ENCODE results near the gene GRAP2.
"Not testable (repeated sequence)": the region's sequence is repeated elsewhere in the genome, so short reads cannot be mapped to it uniquely, and the experiment has no call there.

The GRAP2 gene

DNA sequence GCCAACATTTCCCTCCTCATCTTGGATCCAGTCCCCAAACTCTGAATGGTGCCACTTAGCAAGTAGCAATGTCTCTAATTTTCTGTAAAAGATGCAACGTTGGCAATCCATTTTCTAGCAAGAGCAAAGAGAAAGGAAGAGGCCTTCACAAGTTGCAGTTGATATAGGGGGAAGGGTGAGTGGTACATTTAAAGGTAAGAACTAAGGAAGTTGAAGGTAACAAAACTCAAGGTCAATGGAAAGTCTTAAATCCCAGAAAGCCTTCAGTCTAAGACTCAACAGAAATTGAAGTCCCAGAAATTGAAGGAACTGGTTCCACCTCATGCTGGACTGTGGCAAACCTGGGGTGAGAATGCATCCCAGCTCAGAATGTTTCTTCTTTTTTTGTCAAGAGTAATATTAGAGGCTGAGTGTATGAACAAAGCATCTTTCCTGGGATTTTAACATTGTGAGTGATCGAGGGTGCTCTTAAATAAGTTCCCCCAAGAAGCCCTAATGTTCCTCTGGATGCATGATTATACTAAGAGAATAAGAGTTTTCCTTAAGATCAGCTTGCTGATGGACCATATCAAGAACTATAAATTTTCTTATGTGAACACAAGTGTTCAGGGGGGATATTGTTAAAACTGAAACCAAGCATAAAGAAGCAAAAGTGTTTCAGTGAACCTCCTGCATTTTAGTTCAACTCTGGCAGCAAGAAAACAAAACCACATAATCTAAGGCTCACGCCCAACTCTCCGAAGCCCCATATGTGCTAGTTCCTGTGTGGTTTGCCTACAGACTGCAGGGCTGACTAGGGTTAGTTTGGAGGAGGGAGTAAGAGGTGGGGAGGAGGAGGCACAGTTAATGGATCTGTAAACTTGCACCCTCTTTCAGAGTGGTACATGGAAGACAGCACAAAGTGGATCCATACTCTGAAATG lies at the start of gene GRAP2:
TSS of gene GRAP2 (plus strand) at position 779 of the 922 bp plus-strand sequence. CDS start 46,023 bp downstream, outside the sequence.
- no peak for DNase-seq (ENCODE audit: low read depth in 2 of 2)

DNA sequence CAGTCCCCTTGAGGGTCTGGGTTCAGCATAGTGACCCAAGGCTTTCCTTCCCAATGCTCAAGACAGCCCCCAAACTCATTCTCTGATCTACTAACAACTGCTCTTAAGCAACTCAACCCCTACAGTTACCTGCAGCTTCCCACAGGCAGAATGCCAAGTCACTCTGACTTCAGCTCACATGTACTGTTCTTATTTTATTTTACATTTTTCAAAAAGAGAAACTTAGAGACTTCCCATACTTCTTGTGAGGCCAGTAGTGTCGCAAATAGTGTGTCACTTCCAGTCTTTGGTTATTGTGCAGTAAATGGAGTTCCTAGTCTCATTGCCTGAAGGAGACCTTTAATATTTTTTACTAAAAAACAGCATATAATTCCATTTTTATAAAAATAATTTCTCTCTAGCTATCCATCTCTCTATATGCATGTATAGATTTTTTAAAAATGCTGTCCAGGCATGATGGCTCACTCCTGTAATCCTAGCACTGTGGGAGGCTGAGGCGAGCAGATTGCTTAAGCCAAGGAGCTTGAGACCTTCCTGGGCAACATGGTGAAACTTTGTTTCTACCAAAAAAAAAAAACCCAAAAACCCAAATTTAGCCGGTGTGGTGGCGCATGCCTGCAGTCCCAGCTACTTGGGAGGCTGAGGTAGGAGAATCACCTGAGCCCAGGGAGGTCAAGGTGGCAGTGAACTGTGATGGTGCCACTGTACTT lies 49.1 kb upstream of the GRAP2 start:
- no peak for DNase-seq (ENCODE audit: low read depth in 2 of 2)

DNA sequence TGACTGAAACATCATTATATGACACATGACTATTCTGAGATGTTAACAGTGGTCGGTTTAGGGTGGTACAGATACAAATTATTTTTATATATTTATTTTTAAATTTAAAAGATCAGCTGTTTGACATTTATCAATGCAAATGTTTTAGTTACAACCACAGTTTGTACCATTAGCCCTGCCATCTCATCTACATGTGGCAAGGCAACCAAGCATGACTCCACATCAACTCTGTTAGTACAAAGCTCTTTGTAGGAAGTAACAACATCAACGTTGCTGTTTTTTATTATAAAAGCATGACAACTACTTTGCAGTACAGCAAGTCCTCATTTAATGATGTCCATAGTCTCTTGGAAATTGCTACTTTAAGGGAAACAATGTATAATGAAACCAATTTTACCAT lies 48.1 kb upstream of the GRAP2 start:
- no peak for DNase-seq (ENCODE audit: low read depth in 2 of 2)

DNA sequence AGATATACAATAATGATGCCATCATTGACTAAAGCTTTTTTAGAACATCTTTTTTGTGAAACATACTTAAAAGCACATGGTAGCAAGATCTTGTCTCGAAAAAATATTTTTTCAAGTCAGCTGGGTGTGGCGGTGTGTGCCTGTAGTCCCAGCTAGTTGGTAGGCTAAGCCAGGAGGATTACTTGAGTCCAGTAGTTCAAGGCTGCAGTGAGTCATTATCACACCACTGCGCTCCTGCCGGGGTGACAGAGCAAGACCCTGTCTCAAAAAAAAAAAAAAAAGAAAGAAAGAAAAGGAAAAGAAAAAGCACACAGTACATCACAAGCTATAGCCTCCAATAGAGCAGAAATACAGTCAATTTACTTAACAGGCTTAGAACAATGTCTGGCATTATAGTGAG lies 44.3 kb upstream of the GRAP2 start:
- DNase-seq (ENCODE audit: low read depth in 2 of 2): no peak

DNA sequence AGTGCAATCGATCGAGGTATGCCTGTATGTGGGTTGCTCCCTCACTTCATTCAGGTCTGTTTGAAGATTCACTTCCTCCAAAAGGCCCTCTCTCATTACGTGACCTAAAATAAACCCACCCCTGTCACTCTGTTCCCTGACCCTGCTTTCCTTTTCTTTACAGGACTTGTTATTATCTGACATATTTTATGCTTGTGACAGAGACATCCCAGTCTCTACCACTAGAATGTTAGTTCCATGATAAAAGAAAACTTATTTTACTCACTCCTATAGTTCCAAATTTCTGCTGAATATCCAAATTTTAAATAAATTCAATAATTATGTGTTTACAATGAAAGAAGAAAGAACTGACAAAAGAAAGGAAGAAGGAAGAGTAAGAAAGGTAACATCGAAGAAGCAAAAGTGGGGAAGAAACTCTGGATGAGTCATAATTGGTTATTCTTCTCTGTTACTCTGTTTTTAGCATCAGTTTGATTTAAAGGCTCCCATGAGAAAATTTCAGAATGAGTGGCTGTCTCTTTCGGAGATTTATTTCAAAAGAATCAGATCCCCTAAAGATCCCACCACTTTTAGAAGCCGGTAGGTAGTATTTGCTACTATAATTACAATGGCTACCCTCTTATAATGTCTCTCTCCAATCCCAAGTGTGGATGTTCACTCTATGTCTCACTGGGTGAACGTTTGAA lies 40.8 kb upstream of the GRAP2 start:
- DNase-seq (ENCODE audit: low read depth in 2 of 2): no peak

DNA sequence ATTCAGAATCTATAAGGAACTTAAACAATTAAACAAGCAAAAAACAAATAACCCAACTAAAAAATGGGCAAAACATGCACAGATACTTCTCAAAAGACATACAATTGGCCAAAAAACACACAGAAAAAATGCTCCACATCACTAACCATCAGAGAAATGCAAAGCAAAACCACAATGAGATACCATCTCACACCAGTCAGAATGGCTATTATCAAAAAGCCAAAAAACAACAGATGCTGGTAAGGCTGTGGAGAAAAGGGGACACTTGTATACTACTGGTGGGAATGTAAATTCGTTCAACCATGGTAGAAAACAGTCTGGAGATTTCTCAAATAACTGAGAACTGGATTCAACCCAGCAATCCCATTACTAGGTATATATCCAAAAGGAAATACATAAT lies 32.1 kb upstream of the GRAP2 start:
- no peak for DNase-seq (ENCODE audit: low read depth in 2 of 2)

DNA sequence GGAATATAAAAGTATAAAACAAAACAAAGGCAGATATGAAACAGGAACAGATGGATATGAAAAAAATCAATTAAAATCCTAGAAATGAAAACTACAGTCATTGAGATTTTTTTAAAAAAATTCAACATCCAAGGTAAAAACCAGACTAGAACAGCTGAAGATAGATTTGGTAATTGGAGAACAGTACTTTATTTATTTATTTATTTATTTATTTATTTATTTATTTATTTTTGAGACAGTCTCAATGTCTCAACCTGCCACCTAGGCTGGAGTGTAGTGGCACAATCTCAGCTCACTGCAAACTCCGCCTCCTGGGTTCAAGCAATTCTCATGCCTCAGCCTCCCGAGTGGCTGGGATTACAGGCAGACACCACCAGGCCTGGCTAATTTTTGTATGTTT lies 31.1 kb upstream of the GRAP2 start:
- DNase-seq (ENCODE audit: low read depth in 2 of 2): not testable (repeated sequence)

DNA sequence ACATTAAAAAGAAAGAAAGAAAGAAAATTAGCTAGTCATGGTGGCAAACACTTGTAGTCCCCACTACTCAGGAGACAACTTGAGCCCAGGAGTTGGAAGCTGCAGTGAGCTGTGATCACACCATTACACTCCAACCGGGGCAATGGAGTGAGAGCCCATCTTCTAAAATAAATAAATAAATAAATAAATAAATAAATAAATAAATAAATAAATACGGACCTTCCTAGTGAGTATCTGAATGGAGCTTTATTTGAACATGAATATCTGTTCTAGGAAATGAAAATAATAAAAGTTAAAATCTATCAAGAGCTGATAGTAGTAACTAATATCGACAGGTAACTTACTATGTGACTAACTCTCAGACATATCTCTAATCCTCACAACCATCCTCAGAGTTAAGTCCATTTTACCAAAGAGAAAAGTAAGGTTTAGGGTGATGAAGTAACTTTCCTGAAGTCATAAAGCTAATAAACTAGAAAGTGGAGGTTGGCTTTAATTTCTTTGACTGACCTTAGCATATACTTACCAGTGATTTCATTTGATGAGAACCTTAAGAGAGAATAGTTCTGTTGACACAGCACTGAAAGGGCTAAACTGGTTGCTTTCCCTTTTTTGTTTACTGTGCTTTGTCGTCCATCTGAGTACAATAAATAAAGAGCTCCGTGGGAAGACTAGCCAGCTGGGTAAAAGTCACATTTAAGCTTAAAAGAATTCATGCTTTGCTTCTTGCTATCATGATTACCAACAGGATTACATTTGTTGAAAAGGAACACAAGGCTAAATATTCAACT lies 29.7 kb upstream of the GRAP2 start:
- no peak for DNase-seq (ENCODE audit: low read depth in 2 of 2)

DNA sequence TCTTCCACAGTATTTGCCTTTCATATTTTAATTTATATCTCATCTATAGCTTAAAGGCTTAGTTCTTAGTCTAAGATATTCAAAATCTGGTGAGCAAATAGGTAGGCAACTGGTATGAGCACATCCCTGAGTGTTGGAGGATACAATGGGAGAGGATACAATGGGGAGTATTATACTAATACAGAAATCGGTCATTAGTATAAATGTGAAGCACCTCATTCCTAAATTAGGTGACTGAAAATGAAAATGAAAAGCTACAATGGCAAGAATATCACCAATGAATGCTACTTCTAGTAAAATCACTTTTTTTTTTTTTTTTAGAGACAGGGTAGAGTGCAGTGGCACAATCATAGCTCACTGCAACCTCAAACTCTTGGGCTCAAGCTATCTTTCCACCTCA lies 28.3 kb upstream of the GRAP2 start:
- DNase-seq (ENCODE audit: low read depth in 2 of 2): no peak

DNA sequence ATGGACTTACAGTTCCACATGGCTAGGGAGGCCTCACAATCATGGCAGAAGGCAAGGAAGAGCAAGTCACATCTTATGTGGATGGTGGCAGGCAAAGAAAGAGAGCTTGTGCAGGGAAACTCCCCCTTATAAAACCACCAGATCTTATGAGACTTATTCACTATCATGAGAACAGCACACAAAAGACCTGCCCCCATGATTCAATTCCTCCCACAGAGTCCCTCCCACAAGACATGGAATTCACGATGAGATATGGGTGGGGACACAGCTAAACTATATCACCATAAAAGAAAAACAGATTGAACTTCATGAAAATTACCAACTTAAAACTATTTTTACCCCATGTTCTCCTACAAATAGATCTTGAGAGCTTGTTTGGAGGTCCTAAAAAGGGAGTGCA lies 26.9 kb upstream of the GRAP2 start:
- DNase-seq (ENCODE audit: low read depth in 2 of 2): no peak

DNA sequence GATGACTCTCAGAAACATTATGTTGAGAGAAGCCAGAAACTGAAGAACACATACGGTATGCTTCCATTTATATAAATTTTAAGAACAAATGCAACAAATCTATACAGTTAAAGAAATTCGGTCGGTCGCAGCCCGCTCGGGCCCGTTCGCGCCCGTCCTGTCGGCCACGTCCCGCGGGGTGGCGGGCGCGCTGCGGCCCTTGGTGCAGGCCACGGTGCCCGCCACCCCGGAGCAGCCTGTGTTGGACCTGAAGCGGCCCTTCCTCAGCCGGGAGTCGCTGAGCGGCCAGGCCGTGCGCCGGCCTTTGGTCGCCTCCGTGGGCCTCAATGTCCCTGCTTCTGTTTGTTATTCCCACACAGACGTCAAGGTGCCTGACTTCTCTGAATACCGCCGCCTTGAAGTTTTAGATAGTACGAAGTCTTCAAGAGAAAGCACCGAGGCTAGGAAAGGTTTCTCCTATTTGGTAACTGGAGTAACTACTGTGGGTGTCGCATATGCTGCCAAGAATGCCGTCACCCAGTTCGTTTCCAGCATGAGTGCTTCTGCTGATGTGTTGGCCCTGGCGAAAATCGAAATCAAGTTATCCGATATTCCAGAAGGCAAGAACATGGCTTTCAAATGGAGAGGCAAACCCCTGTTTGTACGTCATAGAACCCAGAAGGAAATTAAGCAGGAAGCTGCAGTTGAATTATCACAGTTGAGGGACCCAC lies 25.6 kb upstream of the GRAP2 start:
- not testable (repeated sequence) for DNase-seq (ENCODE audit: low read depth in 2 of 2)

DNA sequence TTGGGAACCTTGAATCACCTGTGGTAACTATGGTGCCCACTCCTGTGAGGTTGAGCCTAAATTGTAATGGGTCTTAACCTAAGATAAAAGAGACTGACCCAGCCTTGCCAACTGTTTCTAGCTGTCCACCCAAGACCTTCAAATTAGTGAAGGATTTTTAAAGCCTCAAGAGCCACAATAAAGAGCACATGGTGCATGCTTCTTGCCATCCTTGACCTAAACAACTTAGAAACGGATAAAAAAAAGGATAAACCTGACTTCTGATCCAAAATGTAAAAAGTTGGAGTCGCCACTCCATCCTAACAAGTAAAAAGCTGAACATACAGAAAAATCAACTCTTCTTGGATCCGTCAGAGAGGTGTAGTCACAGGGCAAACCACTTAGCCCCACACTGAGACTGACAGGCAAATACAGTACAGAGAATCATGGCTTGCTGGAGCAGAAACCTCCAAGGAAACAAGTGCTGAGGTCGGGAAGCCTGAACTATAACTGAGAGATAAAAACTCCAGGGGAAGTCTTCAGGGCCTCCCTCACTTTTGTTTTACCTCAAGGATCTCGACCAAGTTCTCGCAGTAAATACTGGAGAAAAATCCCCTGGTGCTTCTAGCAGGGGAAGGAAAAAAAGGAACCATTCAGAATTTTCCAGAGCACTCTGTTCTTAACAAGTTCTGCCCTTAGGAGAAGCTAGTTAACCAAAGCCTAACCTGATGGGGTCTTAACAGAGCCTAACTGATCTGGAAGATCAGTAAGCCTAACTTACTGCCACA lies 23.6 kb upstream of the GRAP2 start:
- no peak for DNase-seq (ENCODE audit: low read depth in 2 of 2)

DNA sequence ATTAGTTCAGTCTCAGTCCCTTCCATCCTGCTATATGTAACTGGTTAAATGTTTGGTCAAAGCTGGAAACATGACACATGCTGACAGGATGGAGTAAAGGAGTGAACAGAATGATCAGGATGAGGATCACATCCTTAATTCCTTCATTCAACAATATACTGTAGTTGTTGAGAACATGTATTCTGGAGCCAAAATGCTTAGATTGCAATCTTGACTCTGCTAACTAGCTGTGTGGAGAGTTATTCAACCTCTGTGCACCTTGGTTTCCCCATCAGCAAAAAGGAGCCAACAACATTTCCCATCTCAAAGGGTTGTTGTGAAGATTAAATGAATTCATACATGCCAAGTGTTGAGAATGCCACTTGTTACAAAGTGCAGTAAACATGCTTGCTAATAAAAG lies 20.2 kb upstream of the GRAP2 start:
- DNase-seq (ENCODE audit: low read depth in 2 of 2): no peak

DNA sequence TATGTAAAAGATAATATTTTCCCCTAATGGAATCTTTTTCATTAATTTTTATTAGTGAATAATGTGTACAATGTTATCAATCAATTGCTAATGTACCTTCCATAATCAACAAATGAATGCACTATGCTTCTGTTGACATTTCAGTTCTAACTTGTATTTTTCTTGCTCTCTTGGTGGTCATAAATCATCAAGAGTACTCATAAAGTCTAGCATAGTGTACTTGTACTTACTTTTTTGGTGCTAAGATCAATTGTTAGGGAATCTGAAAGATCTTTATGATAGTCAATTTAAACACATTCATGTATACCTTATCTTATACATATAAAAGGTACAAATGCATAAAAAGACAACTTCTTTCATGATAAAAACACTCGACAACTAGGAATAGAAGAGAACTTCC lies 17.8 kb upstream of the GRAP2 start:
- DNase-seq (ENCODE audit: low read depth in 2 of 2): no peak

DNA sequence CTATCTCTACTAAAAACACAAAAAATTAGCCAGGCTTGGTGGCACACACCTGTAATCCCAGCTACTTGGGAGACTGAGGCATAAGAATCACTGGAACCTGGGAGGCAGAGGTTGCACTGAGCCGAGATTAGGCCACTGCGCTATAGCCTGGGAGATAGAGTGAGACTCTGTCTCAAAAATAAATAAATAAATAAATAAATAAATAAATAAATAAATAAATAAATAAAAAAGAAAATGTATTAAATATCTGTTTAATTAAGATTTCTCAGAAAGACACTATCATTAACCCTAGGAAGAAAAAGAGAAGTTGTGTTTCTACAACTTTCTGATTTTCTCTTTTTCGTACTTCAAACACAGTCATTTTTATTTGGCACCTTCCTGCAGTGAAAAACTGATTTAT lies 11.0 kb upstream of the GRAP2 start:
- DNase-seq (ENCODE audit: low read depth in 2 of 2): not testable (repeated sequence)

DNA sequence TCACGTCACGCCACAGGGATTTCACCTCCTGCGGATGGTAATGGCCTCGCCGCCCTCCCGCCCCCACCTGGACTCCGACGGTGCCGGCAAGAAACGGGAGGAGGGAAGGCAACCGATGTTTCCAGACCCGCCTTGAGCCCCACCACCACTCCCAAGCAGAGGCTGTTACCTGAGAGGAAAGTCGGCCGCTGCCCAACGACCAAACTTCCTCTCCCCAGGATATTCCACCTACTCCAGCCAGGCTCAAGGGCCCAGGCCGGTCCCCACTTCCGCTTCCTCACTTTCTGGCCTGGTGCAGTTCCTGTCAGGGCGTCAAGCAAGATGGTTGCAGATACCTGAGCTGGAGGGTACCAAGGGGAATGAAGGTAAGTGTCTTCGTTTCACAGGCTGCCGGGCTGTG lies 7.4 kb upstream of the GRAP2 start, which contains the start of gene ENTHD1:
TSS of gene ENTHD1 (minus strand) at position 235 of the 400 bp plus-strand sequence. CDS start 6,012 bp downstream, outside the sequence.
- no peak for DNase-seq (ENCODE audit: low read depth in 2 of 2)

DNA sequence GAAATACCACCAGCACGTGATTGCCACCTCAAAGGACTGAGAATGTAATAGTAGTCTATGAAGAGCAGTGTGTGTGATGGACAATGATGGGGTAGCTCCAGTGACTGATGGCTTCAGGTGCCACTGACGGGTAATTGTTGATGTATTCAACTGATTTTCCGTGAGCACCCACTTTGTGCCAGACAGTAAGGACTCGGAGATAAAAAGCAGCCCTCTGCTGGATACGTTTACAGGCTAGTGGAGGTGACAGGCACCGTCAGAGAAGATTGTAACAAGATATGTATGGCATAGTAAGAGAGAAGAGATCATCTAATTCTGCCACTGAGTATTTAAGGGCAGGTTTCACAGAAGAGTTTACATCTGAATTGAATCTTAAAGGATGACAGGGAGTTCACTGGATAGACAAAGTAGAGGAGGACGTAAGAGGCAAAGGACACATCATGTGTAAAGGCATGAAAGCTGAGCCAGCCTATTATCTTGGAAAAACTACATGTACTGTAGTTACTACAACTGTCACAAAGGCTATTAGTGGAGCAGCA lies 6.3 kb upstream of the GRAP2 start:
- no peak for DNase-seq (ENCODE audit: low read depth in 2 of 2)

DNA sequence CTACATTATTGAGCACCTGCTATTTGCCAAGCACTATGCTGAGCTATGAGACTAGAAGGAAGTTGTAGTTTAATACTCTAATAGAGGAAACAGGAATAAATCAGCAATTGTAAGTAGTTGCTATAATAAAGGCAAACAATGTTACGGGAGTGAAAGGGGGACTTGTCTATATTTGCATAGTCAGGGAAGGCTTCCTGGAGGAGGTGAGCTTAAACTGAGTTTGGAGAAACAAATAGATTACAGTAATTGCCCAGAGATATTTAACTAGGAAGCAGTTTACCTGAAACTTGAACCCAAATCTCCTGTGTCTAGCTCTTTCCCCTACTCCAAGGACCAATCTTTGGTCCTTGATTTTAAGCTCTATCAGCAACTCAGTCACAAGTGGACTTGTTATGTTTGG lies 5.2 kb upstream of the GRAP2 start:
- DNase-seq (ENCODE audit: low read depth in 2 of 2): no peak

DNA sequence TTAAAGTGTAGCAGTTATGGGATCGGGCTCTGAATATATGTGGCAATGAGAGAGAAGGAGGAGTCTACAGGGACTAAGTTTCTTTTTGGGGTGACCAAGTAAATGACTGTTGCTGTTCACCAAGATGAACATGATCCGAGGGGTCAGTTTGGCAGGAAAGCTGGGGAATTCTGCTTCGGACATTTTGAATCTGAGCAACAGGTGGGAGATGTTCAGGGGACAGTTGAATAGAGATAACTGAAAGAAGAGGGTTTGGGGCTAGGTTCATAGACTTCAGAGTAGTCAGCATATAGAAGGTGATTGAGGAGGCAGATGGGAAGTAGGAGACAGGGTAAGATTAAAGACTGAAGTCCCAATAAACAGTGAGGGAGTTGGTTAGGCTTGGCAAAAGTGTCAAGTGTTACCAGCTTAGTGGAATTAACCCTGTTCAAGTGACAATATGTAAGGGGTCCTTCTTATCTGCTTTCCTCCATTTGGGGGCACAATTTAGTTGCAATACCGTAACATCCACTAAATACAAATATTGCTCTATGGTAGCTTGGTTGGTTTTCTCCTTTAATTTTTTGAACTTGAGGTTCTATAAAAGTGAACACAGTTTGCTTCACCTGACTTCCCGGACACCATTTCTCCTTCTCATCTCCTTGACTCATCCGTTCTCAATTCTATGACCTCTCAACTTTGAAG lies 4.4 kb upstream of the GRAP2 start:
- DNase-seq (ENCODE audit: low read depth in 2 of 2): no peak

Measured in stimulated activated CD4-positive, alpha-beta T cell treated with anti-CD3 and anti-CD28 coated beads, Interleukin-1b, Interleukin-23, amount 100 ng/mL, for 4 hours (primary cell).